Mesenchymal stem cell (in vitro differentiated cells and primary cell): Measurements from ENCODE around the gene OR2V2.

ENCODE experiments used
- DNase-seq: peaks from one replicate; pipeline ENCODE4 v3.0.0-alpha.2; 2013
- H2AFZ ChIP-seq: one replicate; pipeline ENCODE4 v1.6.1; 2013; ENCODE audit warnings: low read depth, mild to moderate bottlenecking, control low read depth, inconsistent platforms, low read length, moderate library complexity
- H2AK5ac ChIP-seq: 2 replicates; pipeline ENCODE4 v1.6.1; 2013; ENCODE audit warnings: low read length, moderate library complexity, mild to moderate bottlenecking, inconsistent platforms; ENCODE audit not compliant: severe bottlenecking
- H2BK120ac ChIP-seq: one replicate; pipeline ENCODE4 v1.6.1; 2013; ENCODE audit warnings: low read depth, mild to moderate bottlenecking, inconsistent platforms, low read length, moderate library complexity
- H2BK12ac ChIP-seq, 2 experiments: one replicate each; pipeline ENCODE4 v1.6.1; 2013; ENCODE audit warnings: inconsistent platforms in 2 of 2, low read length in 2 of 2, mild to moderate bottlenecking in 2 of 2, moderate library complexity in 2 of 2, control low read depth in 1 of 2
- H2BK15ac ChIP-seq: one replicate; pipeline ENCODE4 v1.6.1; 2013; ENCODE audit warnings: mild to moderate bottlenecking, low read depth, inconsistent platforms; ENCODE audit not compliant: poor library complexity, severe bottlenecking
- H2BK5ac ChIP-seq: 2 replicates; pipeline ENCODE4 v1.6.1; 2013; ENCODE audit warnings: low read depth, mild to moderate bottlenecking, low read length, control low read depth, inconsistent platforms; ENCODE audit not compliant: poor library complexity, severe bottlenecking
- H3K14ac ChIP-seq, 2 experiments: one replicate each; pipeline ENCODE4 v1.6.1; 2013; ENCODE audit warnings: inconsistent platforms in 2 of 2, low read length in 2 of 2, control low read depth in 1 of 2, mild to moderate bottlenecking in 1 of 2, moderate library complexity in 1 of 2
- H3K18ac ChIP-seq, 2 experiments: one replicate each; pipeline ENCODE4 v1.6.1; 2013; ENCODE audit warnings: inconsistent platforms in 2 of 2, low read length in 2 of 2, control low read depth in 1 of 2, low read depth in 1 of 2, mild to moderate bottlenecking in 1 of 2
- H3K23ac ChIP-seq, 2 experiments: one replicate each; pipeline ENCODE4 v1.6.1; 2013; ENCODE audit warnings: inconsistent platforms in 2 of 2, low read length in 2 of 2, mild to moderate bottlenecking in 2 of 2, moderate library complexity in 2 of 2, control low read depth in 1 of 2
- H3K27ac ChIP-seq: 2 replicates; pipeline ENCODE4 v1.5.1; 2013; ENCODE audit warnings: mild to moderate bottlenecking, moderate library complexity, low read length, control low read depth, inconsistent platforms; ENCODE audit not compliant: poor library complexity, severe bottlenecking
- H3K27me3 ChIP-seq, 2 experiments: 2 replicates each; pipeline versions ENCODE4 v1.6.1 to v1.7.0; 2013; ENCODE audit warnings: low read length in 2 of 2, mild to moderate bottlenecking in 2 of 2, moderate library complexity in 2 of 2, control low read depth in 1 of 2, inconsistent platforms in 1 of 2; ENCODE audit not compliant: control insufficient read depth in 1 of 2, insufficient read depth in 1 of 2
- H3K36me3 ChIP-seq, 2 experiments: 2 replicates each; pipeline versions ENCODE4 v1.6.1 to v1.7.0; 2013; ENCODE audit warnings: low read length in 2 of 2, control low read depth in 1 of 2, inconsistent platforms in 1 of 2, low read depth in 1 of 2, mild to moderate bottlenecking in 1 of 2; ENCODE audit not compliant: insufficient read depth in 2 of 2, control insufficient read depth in 1 of 2
- H3K4ac ChIP-seq, 2 experiments: one replicate each; pipeline ENCODE4 v1.6.1; 2013; ENCODE audit warnings: inconsistent platforms in 2 of 2, low read length in 2 of 2, mild to moderate bottlenecking in 2 of 2, moderate library complexity in 2 of 2, control low read depth in 1 of 2, low read depth in 1 of 2
- H3K4me1 ChIP-seq: 2 replicates; pipeline ENCODE4 v1.6.1; 2013; ENCODE audit warnings: low read depth, low read length, control low read depth; ENCODE audit not compliant: control insufficient read depth, insufficient read depth
- H3K4me2 ChIP-seq: 2 replicates; pipeline ENCODE4 v1.6.1; 2013; ENCODE audit warnings: low read length, mild to moderate bottlenecking, inconsistent platforms; ENCODE audit not compliant: poor library complexity, severe bottlenecking
- H3K4me3 ChIP-seq, 2 experiments: 2 replicates each; pipeline versions ENCODE4 v1.5.1 to v1.7.0; 2013; ENCODE audit warnings: low read length in 2 of 2, mild to moderate bottlenecking in 2 of 2, control low read depth in 1 of 2, low read depth in 1 of 2; ENCODE audit not compliant: insufficient read depth in 1 of 2
- H3K79me1 ChIP-seq: replicated peaks from 2 replicates; pipeline ENCODE4 v1.6.1; 2013; ENCODE audit warnings: mild to moderate bottlenecking, control low read depth, low read length, inconsistent platforms; ENCODE audit not compliant: poor library complexity, severe bottlenecking
- H3K9ac ChIP-seq: 2 replicates; pipeline ENCODE4 v1.7.0; 2013; ENCODE audit warnings: mild to moderate bottlenecking, low read length, moderate library complexity
- H3K9me3 ChIP-seq: 2 replicates; pipeline ENCODE4 v1.7.0; 2013; ENCODE audit warnings: mild to moderate bottlenecking, low read length; ENCODE audit not compliant: control insufficient read depth
- H4K8ac ChIP-seq: one replicate; pipeline ENCODE4 v1.6.1; 2013; ENCODE audit warnings: inconsistent platforms, mild to moderate bottlenecking, low read length, moderate library complexity
- H4K91ac ChIP-seq: one replicate; pipeline ENCODE4 v1.6.1; 2013; ENCODE audit warnings: mild to moderate bottlenecking, low read length, inconsistent platforms
- WGBS: methylation state at CpG from one replicate; pipeline ENCODE4 v1.1.7; 2013; ENCODE audit warnings: mixed read lengths; 5-methylcytosine and 5-hydroxymethylcytosine counted together

The OR2V2 gene

DNA sequence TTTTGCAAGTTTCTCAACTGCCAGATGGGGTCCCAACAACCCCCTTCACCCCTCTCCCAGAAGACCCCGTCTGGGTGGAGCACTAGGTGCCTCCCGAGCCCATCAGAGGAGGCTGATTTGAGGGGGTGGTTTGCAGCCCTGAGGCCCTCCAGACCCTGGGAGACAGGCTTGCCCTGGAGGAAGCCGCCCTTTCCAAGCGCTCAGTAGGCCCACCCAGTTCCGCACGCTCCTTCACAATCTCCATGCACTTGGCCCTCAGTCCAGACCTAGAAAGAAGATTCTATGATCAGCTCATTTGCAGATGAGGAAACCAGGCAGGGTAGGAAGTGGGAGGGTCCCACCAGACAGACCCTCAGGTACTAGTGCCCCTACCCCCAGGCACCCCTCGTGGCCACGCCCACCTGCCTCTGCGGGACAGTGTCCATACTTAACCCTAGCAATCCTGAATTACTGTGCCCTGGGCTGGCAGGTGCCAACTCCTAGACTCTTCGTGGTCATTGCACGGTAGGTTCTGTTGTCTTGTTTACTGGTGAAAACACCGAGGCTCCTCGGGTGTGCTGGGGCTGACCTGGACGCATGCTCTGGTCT, 38.7 kb upstream of the OR2V2 start:
- WGBS: 74% methylated on average over 14 of the region's 14 CpGs

DNA sequence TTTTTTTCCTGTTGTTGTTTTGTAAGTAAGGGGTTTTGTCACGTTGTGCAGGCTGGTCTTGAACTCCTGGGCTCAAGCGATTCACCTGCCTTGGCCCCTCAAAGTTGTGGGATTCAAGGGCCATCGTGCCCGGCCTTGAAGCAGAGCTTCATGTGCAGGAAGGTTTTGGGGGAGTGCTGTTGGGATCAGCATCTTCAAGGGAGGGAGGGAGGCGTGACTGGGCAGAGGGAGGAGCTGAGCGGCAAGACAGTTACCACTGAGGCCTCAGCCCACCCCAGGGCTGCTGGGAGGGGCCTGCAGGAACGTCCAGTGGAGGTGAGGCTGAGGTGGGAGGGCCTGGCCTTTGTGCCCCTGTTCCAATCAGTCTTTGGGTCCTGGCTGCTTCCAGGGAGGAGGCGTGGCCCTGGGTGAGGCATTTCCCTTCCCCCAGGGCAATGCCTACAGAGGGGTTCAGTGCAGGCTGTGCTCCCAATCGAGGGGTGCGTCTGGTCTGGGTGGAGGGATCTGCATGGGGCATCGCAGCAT, 37.8 kb upstream of the OR2V2 start:
- H3K4ac ChIP-seq: no peak overlapping the region
- H3K18ac ChIP-seq: no peak overlapping the region
- H3K79me1 ChIP-seq: no peaks in the 10 kb centered on the region
- H2AK5ac ChIP-seq: no peak overlapping the region
- no peak overlapping the region for H2BK5ac ChIP-seq
- no peaks in the 10 kb centered on the region for H3K36me3 ChIP-seq
- no peak overlapping the region for H2BK12ac ChIP-seq
- no peak overlapping the region for H3K27ac ChIP-seq
- H4K91ac ChIP-seq: no peak overlapping the region
- no peak overlapping the region for H3K4me2 ChIP-seq
- no peak overlapping the region for H2BK120ac ChIP-seq
- no peak overlapping the region for H2BK15ac ChIP-seq
- 54% methylated on average over 8 of the region's 11 CpGs for WGBS
- H3K9me3 ChIP-seq: no peaks in the 10 kb centered on the region
- H3K4me3 ChIP-seq: no peak overlapping the region
- H4K8ac ChIP-seq: no peak overlapping the region
- DNase-seq: no peak
- H3K23ac ChIP-seq: no peak overlapping the region
- no peak overlapping the region for H2AFZ ChIP-seq
- no peak overlapping the region for H3K9ac ChIP-seq
- peaks cover 1% of the 10 kb centered on the region for H3K4me1 ChIP-seq
- H3K27me3 ChIP-seq: peaks cover 31 to 77% of the 10 kb centered on the region in 2 experiments
- H3K14ac ChIP-seq: no peak overlapping the region

More for the DNA sequence above, 38.7 kb upstream of the OR2V2 start:
- H3K4me3 ChIP-seq: no peak overlapping the region
- H3K9me3 ChIP-seq: no peaks in the 10 kb centered on the region
- no peak overlapping the region for H2BK12ac ChIP-seq
- no peak overlapping the region for H3K4ac ChIP-seq
- no peak overlapping the region for H2BK120ac ChIP-seq
- H3K79me1 ChIP-seq: no peaks in the 10 kb centered on the region
- no peak for DNase-seq
- H2AK5ac ChIP-seq: no peak overlapping the region
- no peak overlapping the region for H3K23ac ChIP-seq
- H3K36me3 ChIP-seq: no peaks in the 10 kb centered on the region
- no peak overlapping the region for H3K9ac ChIP-seq
- no peak overlapping the region for H2BK15ac ChIP-seq
- H3K18ac ChIP-seq: no peak overlapping the region
- H3K27me3 ChIP-seq: peaks cover 31 to 76% of the 10 kb centered on the region in 2 experiments
- no peak overlapping the region for H3K27ac ChIP-seq
- H3K4me2 ChIP-seq: no peak overlapping the region
- H2BK5ac ChIP-seq: no peak overlapping the region
- H3K14ac ChIP-seq: no peak overlapping the region
- H3K4me1 ChIP-seq: peaks cover 3% of the 10 kb centered on the region
- no peak overlapping the region for H2AFZ ChIP-seq
- no peak overlapping the region for H4K91ac ChIP-seq
- H4K8ac ChIP-seq: no peak overlapping the region

DNA sequence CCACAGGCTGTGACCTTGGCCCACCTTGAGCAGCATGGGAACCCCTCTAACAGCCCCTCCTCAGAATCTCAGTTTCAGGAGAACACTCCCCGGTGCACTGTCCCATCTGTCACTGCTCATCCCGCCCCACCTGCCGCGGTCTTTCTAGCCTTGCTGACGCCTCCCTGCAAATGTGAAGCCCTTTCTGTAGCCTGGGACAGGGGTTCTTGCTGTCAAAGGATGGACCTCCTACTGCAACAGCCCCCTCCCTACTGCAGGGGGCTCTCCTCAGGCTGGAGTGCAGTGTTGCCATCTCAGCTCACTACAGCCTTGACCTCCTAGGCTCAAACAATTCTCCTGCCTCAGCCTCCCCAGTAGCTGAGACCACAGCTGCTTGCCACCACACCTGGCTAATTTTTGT, 36.4 kb upstream of the OR2V2 start:
- no peak overlapping the region for H4K91ac ChIP-seq
- H4K8ac ChIP-seq: no peak overlapping the region
- no peak for DNase-seq
- H3K27ac ChIP-seq: no peak overlapping the region
- peaks cover under 1% of the 10 kb centered on the region for H3K4me1 ChIP-seq
- H3K9ac ChIP-seq: no peak overlapping the region
- H3K4ac ChIP-seq: no peak overlapping the region
- no peak overlapping the region for H3K4me2 ChIP-seq
- no peaks in the 10 kb centered on the region for H3K9me3 ChIP-seq
- no peak overlapping the region for H2BK120ac ChIP-seq
- WGBS: 75% methylated on average over 5 of the region's 5 CpGs
- no peak overlapping the region for H2AFZ ChIP-seq
- no peak overlapping the region for H2AK5ac ChIP-seq
- H2BK15ac ChIP-seq: no peak overlapping the region
- H3K27me3 ChIP-seq: peaks cover 32 to 74% of the 10 kb centered on the region in 2 experiments
- no peaks in the 10 kb centered on the region for H3K36me3 ChIP-seq
- no peak overlapping the region for H3K4me3 ChIP-seq
- H2BK12ac ChIP-seq: no peak overlapping the region
- no peak overlapping the region for H3K23ac ChIP-seq
- no peak overlapping the region for H2BK5ac ChIP-seq
- H3K14ac ChIP-seq: no peak overlapping the region
- H3K79me1 ChIP-seq: no peaks in the 10 kb centered on the region
- H3K18ac ChIP-seq: no peak overlapping the region

DNA sequence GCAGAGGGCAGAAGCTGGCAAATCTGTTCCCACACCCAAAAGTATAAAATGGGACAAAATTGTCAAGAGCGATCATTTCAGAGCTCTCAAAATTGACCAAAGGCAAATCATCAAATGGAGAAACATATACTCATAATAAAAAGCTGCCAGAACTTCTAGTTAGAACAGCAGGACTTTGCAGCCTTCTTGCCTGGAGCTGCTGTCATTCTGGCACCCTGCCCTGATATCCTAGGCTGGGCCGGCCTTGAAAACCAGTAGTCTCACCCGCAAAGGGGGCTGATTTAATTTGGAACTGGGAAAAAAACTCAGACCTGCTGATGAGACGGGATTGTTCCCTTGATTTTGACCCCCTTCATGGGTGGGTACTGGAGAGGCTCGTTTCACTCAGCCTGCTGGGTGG, 34.9 kb upstream of the OR2V2 start:
- no peak overlapping the region for H2BK120ac ChIP-seq
- no peak overlapping the region for H3K27ac ChIP-seq
- H4K8ac ChIP-seq: no peak overlapping the region
- H3K4me2 ChIP-seq: no peak overlapping the region
- no peak overlapping the region for H3K4ac ChIP-seq
- H2BK5ac ChIP-seq: no peak overlapping the region
- no peak overlapping the region for H2BK15ac ChIP-seq
- no peak overlapping the region for H2AFZ ChIP-seq
- H3K9me3 ChIP-seq: no peaks in the 10 kb centered on the region
- no peak overlapping the region for H3K18ac ChIP-seq
- no peak overlapping the region for H2BK12ac ChIP-seq
- H3K9ac ChIP-seq: no peak overlapping the region
- no peak overlapping the region for H3K4me3 ChIP-seq
- H3K36me3 ChIP-seq: no peaks in the 10 kb centered on the region
- WGBS: 80% methylated on average over 5 of the region's 5 CpGs
- H3K27me3 ChIP-seq: peaks cover 25 to 70% of the 10 kb centered on the region in 2 experiments
- no peak overlapping the region for H3K14ac ChIP-seq
- no peak overlapping the region for H4K91ac ChIP-seq
- H2AK5ac ChIP-seq: no peak overlapping the region
- H3K4me1 ChIP-seq: no peaks in the 10 kb centered on the region
- H3K23ac ChIP-seq: no peak overlapping the region
- no peak for DNase-seq
- H3K79me1 ChIP-seq: no peaks in the 10 kb centered on the region
